A673 (cell line): ENCODE measurements around the gene A4GALT. TPM values are rescaled to one million over a fixed set of nuclear protein-coding genes. Genes with fewer than 3 reads are reported as not detected.

Source experiments
- BruUV-seq: library from RNA; stranded (reverse); fragments of 400-500 nt; replicated peaks from 2 replicates; lab custom pipeline; 2021; lab: Mats Ljungman, UMichigan
- CTCF ChIA-PET: fragments of 300-600 bp; sonication (Branson Sonifier 250); formaldehyde crosslinking; loops from one replicate; lab custom pipeline; 2022; ENCODE audit warnings: antibody characterized with exemption; lab: Charles Lee
- POLR2A ChIA-PET: fragments of 300-600 bp; sonication (Branson Sonifier 250); formaldehyde crosslinking; loops from one replicate; lab custom pipeline; 2022; ENCODE audit warnings: antibody characterized with exemption; ENCODE audit not compliant: low non-redundant PET; lab: Charles Lee
- DNase-seq: peaks from one replicate; pipeline ENCODE4 v3.0.0-alpha.2; 2015; ENCODE audit warnings: low spot score
- H3K27ac ChIP-seq: fragments of 200-600 bp; sonication (generic); 2 replicates; pipeline ENCODE4 v1.5.1; 2016; ENCODE audit warnings: mixed run types, low read depth, mild to moderate bottlenecking, mixed read lengths, antibody characterized with exemption, low read length; ENCODE audit not compliant: poor library complexity, severe bottlenecking
- H3K27me3 ChIP-seq: fragments of 200-600 bp; sonication (generic); replicated peaks from 2 replicates; pipeline ENCODE4 v1.6.1; 2017; ENCODE audit warnings: mixed run types, low read depth, mild to moderate bottlenecking, mixed read lengths, antibody characterized with exemption, low read length; ENCODE audit not compliant: insufficient read depth, poor library complexity
- H3K36me3 ChIP-seq: fragments of 200-600 bp; sonication (generic); 2 replicates; pipeline ENCODE4 v1.6.1; 2016; ENCODE audit warnings: mixed run types, mild to moderate bottlenecking, mixed read lengths, antibody characterized with exemption, low read length; ENCODE audit not compliant: insufficient read depth, poor library complexity, severe bottlenecking
- H3K4me1 ChIP-seq: fragments of 200-600 bp; sonication (generic); 2 replicates; pipeline ENCODE4 v1.6.1; 2017; ENCODE audit warnings: mixed run types, mild to moderate bottlenecking, mixed read lengths, antibody characterized with exemption, low read length; ENCODE audit not compliant: insufficient read depth, poor library complexity, severe bottlenecking
- H3K4me3 ChIP-seq: fragments of 200-600 bp; sonication (generic); 2 replicates; pipeline ENCODE4 v1.5.1; 2016; ENCODE audit warnings: low read depth, mixed run types, mild to moderate bottlenecking, mixed read lengths, low read length; ENCODE audit not compliant: poor library complexity, severe bottlenecking
- H3K9me3 ChIP-seq: fragments of 200-600 bp; sonication (generic); 2 replicates; pipeline ENCODE4 v1.6.1; 2016; ENCODE audit warnings: mixed run types, low read depth, mild to moderate bottlenecking, mixed read lengths, antibody characterized with exemption, low read length; ENCODE audit not compliant: poor library complexity, severe bottlenecking
- EZH2 ChIP-seq: fragments of 200-600 bp; sonication (generic); IDR thresholded peaks from 2 replicates; pipeline ENCODE4 v1.6.1; 2017; ENCODE audit warnings: borderline replicate concordance, low read depth, mild to moderate bottlenecking, mixed read lengths, antibody characterized with exemption, low read length; ENCODE audit not compliant: poor library complexity, severe bottlenecking
- intact Hi-C: fragments of 100-400 bp; cut with micrococcal nuclease; formaldehyde crosslinking; loops from one replicate; pipeline ENCODE4 v1.10.0; 2022; ENCODE audit not compliant: unreplicated experiment
- total RNA-seq: library from RNA; stranded (reverse); gene quantifications from 2 replicates; pipeline ENCODE4 v1.2.3, GENCODE V29; 2021
- TF ChIP-seq, protein P1 (sequence below): fragments of 300-800, 200-600 bp; sonication (generic); conservative IDR thresholded peaks from 2 replicates; pipeline ENCODE4 v1.5.1; 2017; ENCODE audit warnings: low read depth, mild to moderate bottlenecking, antibody characterized with exemption, low read length, moderate library complexity, mixed read lengths

A4GALT gene
- total RNA-seq, 1 experiment from 2014 or later, result 21.9 TPM

DNA sequence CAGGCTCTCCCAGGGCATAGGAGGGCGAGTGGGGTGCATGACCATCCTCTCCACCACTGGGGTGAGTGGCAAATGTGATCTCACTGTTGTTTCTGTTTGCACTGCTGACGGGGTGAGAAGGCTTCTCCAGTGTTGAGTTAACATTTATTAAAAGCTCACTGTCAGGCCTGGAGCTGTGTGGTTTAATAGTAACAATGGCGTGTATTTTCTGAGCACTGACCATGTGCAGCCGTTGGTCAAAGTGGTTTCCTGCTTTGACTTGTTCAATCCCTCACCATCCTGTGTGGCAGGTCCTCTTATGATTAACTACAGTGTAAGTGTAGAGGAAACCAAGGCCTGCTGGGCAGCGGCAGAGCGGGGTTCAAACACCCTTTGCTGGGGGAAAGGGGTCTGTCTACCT lies 4.4 kb downstream of the A4GALT start:
- H3K27ac ChIP-seq, result no peak overlapping the region
- intact Hi-C loops, result no loop called here

DNA sequence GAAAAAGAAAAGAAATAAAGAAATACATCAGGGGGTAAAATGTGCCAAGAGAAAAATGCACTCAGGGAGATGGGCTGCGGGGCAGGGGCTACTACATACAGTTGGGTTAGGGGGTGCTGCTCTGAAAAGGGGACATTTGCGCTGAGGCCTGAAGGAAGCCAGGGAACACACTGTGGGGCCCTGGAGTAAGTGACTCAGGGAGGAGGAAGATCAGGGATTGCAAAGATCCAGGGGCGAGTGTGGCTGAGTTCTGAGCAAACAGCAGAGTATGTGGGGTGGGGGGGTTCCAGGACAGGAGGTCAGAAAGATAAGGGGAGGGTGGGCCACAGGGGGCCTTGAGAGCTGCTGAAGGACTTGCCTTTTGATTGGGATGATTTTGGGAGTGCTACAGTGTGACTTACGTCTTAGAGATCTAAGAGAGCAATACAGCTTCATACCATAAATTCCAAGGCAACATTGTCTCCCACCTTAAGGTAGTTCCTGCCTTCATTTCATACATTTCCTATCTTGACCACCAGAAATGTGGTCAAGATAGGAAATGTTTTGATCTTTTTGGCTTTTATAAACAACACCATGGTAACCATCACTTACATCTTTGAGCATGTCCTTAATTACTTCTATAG lies 5.8 kb downstream of the A4GALT start:
- no TSS peak for BruUV-seq
- DNase-seq, result no peak
- Histone ChIP-seq H3K36me3 (peaks cover 1% of the 10 kb centered on the region), H3K27ac (peak overlapping the region; percentile 34), H3K9me3 (peaks cover 5% of the 10 kb centered on the region), H3K27me3 (no peaks in the 10 kb centered on the region), H3K4me3 (no peak overlapping the region), H3K4me1 (peaks cover 29% of the 10 kb centered on the region)
- TF ChIP-seq, protein P1, sequence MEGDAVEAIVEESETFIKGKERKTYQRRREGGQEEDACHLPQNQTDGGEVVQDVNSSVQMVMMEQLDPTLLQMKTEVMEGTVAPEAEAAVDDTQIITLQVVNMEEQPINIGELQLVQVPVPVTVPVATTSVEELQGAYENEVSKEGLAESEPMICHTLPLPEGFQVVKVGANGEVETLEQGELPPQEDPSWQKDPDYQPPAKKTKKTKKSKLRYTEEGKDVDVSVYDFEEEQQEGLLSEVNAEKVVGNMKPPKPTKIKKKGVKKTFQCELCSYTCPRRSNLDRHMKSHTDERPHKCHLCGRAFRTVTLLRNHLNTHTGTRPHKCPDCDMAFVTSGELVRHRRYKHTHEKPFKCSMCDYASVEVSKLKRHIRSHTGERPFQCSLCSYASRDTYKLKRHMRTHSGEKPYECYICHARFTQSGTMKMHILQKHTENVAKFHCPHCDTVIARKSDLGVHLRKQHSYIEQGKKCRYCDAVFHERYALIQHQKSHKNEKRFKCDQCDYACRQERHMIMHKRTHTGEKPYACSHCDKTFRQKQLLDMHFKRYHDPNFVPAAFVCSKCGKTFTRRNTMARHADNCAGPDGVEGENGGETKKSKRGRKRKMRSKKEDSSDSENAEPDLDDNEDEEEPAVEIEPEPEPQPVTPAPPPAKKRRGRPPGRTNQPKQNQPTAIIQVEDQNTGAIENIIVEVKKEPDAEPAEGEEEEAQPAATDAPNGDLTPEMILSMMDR, result no peak
- TF ChIP-seq EZH2, result no peak
- intact Hi-C loops, result no loop called here
- ChIA-PET CTCF (no interaction called here), POLR2A (no interaction called here)

More for the DNA sequence above, 4.4 kb downstream of the A4GALT start:
- Histone ChIP-seq H3K4me3 (no peak overlapping the region), H3K9me3 (no peaks in the 10 kb centered on the region), H3K4me1 (peaks cover 29% of the 10 kb centered on the region), H3K36me3 (no peaks in the 10 kb centered on the region), H3K27me3 (no peaks in the 10 kb centered on the region)
- ChIA-PET CTCF (no interaction called here), POLR2A (interaction anchor here (0.6 kb wide), 1 partner anchor 102 kb away, joined by 5 read pairs; the partner anchor contains the start of gene POLDIP3)
- TF ChIP-seq, protein P1, result no peak
- no peak for TF ChIP-seq EZH2
- BruUV-seq, result no TSS peak
- no peak for DNase-seq

DNA sequence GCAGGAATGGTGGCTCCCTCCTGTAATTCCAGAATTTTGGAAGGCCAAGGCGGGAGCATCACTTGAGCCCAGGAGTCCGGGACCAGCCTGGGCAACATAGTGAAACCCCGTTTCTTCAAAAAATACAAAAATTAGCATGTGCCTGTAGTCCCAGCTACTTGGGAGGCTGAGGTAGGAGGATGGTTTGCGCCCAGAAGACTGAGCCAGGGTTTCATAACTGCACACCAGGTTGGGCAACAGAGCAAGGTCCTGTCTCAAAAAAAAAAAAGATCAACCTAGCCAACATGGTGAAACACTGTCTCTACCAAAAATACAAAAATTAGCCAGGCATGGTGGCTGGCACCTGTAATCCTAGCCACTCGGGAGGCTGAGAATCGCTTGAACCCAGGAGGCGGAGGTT lies 6.4 kb downstream of the A4GALT start:
- CTCF ChIA-PET, result no interaction called here
- intact Hi-C loops, result no loop called here
- POLR2A ChIA-PET, result no interaction called here

More for the DNA sequence above, 6.4 kb downstream of the A4GALT start:
- Histone ChIP-seq H3K27me3 (no peaks in the 10 kb centered on the region), H3K9me3 (peaks cover 11% of the 10 kb centered on the region), H3K36me3 (peaks cover 3% of the 10 kb centered on the region), H3K4me1 (peaks cover 23% of the 10 kb centered on the region), H3K4me3 (no peak overlapping the region), H3K27ac (no peak overlapping the region)
- no peak for DNase-seq
- TF ChIP-seq, protein P1, result no peak
- no peak for TF ChIP-seq EZH2
- BruUV-seq, result no TSS peak
